ENCODE measurements around the gene HNF1B. TPM values are rescaled to one million over a fixed set of nuclear protein-coding genes. Genes with fewer than 3 reads are reported as not detected.

Gene HNF1B
- total RNA-seq, 3 donors from 2014 or later (not counting 1 experiment from before 2014, with no cell fraction given) = not detected

- peaks cover 10% of the 10 kb centered on the region for H3K27me3 ChIP-seq (ENCODE audit: control insufficient read depth, insufficient read depth, low read length)
- no peaks in the 10 kb centered on the region for H3K36me3 ChIP-seq (ENCODE audit: control insufficient read depth, insufficient read depth, low read length)
- H3K4me3 ChIP-seq (ENCODE audit: low read length) = no peak overlapping the region
- Mint-ChIP-seq H3K4me3 (no peak overlapping the region), H3K9me3 (no peaks in the 10 kb centered on the region), H3K27ac (no peak overlapping the region), H3K4me1 (no peaks in the 10 kb centered on the region), H3K36me3 (no peaks in the 10 kb centered on the region), H3K27me3 (ENCODE audit: low read depth in 2 of 2) (peaks cover 36 to 61% of the 10 kb centered on the region in 2 donors)
- DNase-seq (no peak), ATAC-seq (no peak)
- H3K4me1 ChIP-seq (ENCODE audit: control insufficient read depth, insufficient read depth, low read length) = no peaks in the 10 kb centered on the region
- TF ChIP-seq, protein P1, sequence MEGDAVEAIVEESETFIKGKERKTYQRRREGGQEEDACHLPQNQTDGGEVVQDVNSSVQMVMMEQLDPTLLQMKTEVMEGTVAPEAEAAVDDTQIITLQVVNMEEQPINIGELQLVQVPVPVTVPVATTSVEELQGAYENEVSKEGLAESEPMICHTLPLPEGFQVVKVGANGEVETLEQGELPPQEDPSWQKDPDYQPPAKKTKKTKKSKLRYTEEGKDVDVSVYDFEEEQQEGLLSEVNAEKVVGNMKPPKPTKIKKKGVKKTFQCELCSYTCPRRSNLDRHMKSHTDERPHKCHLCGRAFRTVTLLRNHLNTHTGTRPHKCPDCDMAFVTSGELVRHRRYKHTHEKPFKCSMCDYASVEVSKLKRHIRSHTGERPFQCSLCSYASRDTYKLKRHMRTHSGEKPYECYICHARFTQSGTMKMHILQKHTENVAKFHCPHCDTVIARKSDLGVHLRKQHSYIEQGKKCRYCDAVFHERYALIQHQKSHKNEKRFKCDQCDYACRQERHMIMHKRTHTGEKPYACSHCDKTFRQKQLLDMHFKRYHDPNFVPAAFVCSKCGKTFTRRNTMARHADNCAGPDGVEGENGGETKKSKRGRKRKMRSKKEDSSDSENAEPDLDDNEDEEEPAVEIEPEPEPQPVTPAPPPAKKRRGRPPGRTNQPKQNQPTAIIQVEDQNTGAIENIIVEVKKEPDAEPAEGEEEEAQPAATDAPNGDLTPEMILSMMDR (IDR thresholded peaks at IDR 0.05) = no peak
- no peaks in the 10 kb centered on the region for H3K9me3 ChIP-seq (ENCODE audit: control insufficient read depth, insufficient read depth, low read length)
- no peak overlapping the region for H3K27ac ChIP-seq (ENCODE audit: low read length)
- WGBS (ENCODE audit: insufficient coverage) = 55% methylated on average over 4 of the region's 6 CpGs
- intact Hi-C loops (cut with micrococcal nuclease) = no loop called here
Observed at GRCh38 chr17:37650419-37651003, 94.3 kb downstream of the HNF1B start.

DNA sequence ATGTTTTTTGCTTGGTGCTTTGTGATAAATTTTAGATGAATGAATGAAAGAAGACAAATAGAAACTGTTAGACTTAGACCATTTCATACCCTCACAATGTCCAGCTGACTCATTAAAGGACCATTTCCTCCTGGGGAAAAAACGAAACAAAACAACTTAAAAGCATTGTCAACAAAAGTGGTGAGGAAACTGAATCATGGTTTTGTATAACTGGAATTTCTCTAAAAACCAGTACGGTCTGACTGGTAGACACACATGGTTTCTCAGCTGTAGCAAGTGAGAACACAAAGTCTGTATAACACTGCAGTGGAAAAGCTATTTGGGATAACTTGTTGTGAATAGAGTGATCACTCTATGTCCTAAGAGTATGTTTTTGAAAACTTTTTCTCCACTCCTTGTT, 96.3 kb downstream of the HNF1B start:
- Mint-ChIP-seq H3K9me3 (no peaks in the 10 kb centered on the region), H3K4me3 (no peak overlapping the region), H3K4me1 (peaks cover 3 to 5% of the 10 kb centered on the region in 2 donors), H3K36me3 (no peaks in the 10 kb centered on the region), H3K27ac (no peak overlapping the region), H3K27me3 (ENCODE audit: low read depth in 2 of 2) (peaks cover 44 to 70% of the 10 kb centered on the region in 2 donors)
- H3K27me3 ChIP-seq (ENCODE audit: control insufficient read depth, insufficient read depth, low read length) = peaks cover 10% of the 10 kb centered on the region
- no peak overlapping the region for H3K27ac ChIP-seq (ENCODE audit: low read length)
- H3K9me3 ChIP-seq (ENCODE audit: control insufficient read depth, insufficient read depth, low read length) = no peaks in the 10 kb centered on the region
- no peak for DNase-seq
- no peak overlapping the region for H3K4me3 ChIP-seq (ENCODE audit: low read length)
- 52% methylated on average over 2 of the region's 2 CpGs for WGBS (ENCODE audit: insufficient coverage)
- intact Hi-C loops (cut with micrococcal nuclease) = no loop called here
- no peaks in the 10 kb centered on the region for H3K36me3 ChIP-seq (ENCODE audit: control insufficient read depth, insufficient read depth, low read length)
- TF ChIP-seq, protein P1 (IDR thresholded peaks at IDR 0.05) = no peak
- ATAC-seq = no peak
- peaks cover 4% of the 10 kb centered on the region for H3K4me1 ChIP-seq (ENCODE audit: control insufficient read depth, insufficient read depth, low read length)

DNA sequence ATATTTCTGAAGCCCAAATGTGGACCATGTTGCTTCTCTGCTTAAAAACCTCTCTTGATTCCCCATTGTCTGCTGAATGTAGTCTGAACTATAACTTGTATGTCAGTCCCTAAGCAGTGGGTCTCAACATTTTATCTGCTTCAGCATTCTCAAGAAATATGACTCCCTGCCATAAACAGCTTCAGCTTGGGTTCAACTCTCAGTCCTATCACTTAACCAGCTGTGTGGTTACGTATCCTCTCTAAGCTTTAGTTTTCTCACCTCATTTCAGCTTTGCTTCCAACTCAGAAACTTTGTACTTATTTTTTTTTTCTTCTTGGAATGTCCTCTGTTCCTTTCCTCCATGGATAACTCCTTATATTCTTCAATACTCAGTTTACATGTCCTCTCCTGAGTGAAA, 97.0 kb downstream of the HNF1B start:
- H3K27ac Mint-ChIP-seq = no peak overlapping the region
- H3K9me3 Mint-ChIP-seq = no peaks in the 10 kb centered on the region
- peaks cover 10 to 12% of the 10 kb centered on the region in 2 donors for H3K4me1 Mint-ChIP-seq
- no peaks in the 10 kb centered on the region for H3K36me3 ChIP-seq (ENCODE audit: control insufficient read depth, insufficient read depth, low read length)
- peaks cover 10% of the 10 kb centered on the region for H3K27me3 ChIP-seq (ENCODE audit: control insufficient read depth, insufficient read depth, low read length)
- intact Hi-C loops (cut with micrococcal nuclease) = no loop called here
- no peak overlapping the region for H3K4me3 ChIP-seq (ENCODE audit: low read length)
- H3K27me3 Mint-ChIP-seq (ENCODE audit: low read depth in 2 of 2) = peaks cover 40 to 63% of the 10 kb centered on the region in 2 donors
- DNase-seq (no peak), ATAC-seq (no peak)
- no peaks in the 10 kb centered on the region for H3K9me3 ChIP-seq (ENCODE audit: control insufficient read depth, insufficient read depth, low read length)
- no peak overlapping the region for H3K4me3 Mint-ChIP-seq
- WGBS (ENCODE audit: insufficient coverage) = 83% methylated on average over 1 of the region's 1 CpG
- peaks cover 6% of the 10 kb centered on the region for H3K4me1 ChIP-seq (ENCODE audit: control insufficient read depth, insufficient read depth, low read length)
- no peaks in the 10 kb centered on the region for H3K36me3 Mint-ChIP-seq
- TF ChIP-seq, protein P1 (IDR thresholded peaks at IDR 0.05) = no peak
- H3K27ac ChIP-seq (ENCODE audit: low read length) = no peak overlapping the region

DNA sequence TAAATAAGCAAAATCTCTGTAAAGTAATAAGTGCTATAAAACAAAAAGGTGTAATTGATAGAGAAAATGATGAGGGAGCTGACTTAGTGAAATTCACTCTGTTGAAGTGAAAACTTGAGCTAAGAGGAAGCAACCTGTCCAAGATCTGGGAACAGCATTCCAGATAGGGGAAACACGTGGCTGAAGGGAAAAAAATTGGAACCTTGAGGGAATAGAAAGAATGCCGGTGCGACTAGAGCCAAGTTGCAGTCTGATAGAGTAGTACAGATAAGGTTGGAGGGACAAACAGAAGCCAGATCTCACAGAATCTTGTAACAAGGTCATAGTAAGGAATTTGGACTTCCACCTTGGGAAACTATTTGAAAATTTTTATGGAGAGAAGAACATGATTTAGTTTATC, 101.0 kb downstream of the HNF1B start:
- intact Hi-C loops (cut with micrococcal nuclease) = loop anchor here (2.0 kb wide), 1 partner anchor 35 kb away; the partner anchor contains the start of gene SYNRG
- Histone ChIP-seq H3K27ac (ENCODE audit: low read length) (no peak overlapping the region), H3K4me1 (ENCODE audit: control insufficient read depth, insufficient read depth, low read length) (peaks cover 6% of the 10 kb centered on the region), H3K4me3 (ENCODE audit: low read length) (peak overlapping the region; percentile 100), H3K27me3 (ENCODE audit: control insufficient read depth, insufficient read depth, low read length) (peaks cover 4% of the 10 kb centered on the region), H3K9me3 (ENCODE audit: control insufficient read depth, insufficient read depth, low read length) (no peaks in the 10 kb centered on the region), H3K36me3 (ENCODE audit: control insufficient read depth, insufficient read depth, low read length) (peaks cover 9% of the 10 kb centered on the region)
- Mint-ChIP-seq H3K4me1 (peaks cover 29 to 34% of the 10 kb centered on the region in 2 donors), H3K27me3 (ENCODE audit: low read depth in 2 of 2) (peaks cover 25 to 35% of the 10 kb centered on the region in 2 donors), H3K36me3 (peaks cover 7% of the 10 kb centered on the region), H3K4me3 (peak overlapping the region; percentile 96), H3K9me3 (no peaks in the 10 kb centered on the region), H3K27ac (peak overlapping the region; percentile 89 to 90)
- WGBS (ENCODE audit: insufficient coverage) = 66% methylated on average over 3 of the region's 3 CpGs
- DNase-seq (no peak), ATAC-seq (no peak)
- TF ChIP-seq, protein P1 (IDR thresholded peaks at IDR 0.05) = no peak

Measured in natural killer cell (primary cell).